COLO829 (cell line): ENCODE measurements around the gene IQGAP3.

Experiments
- DNase-seq: peaks from one replicate; pipeline ENCODE4 v3.0.0; 2012; ENCODE audit warnings: low spot score

Gene IQGAP3

GRCh38 chr1:156481527-156481926, 90.8 kb downstream of the IQGAP3 start:
- no peak for DNase-seq

DNA sequence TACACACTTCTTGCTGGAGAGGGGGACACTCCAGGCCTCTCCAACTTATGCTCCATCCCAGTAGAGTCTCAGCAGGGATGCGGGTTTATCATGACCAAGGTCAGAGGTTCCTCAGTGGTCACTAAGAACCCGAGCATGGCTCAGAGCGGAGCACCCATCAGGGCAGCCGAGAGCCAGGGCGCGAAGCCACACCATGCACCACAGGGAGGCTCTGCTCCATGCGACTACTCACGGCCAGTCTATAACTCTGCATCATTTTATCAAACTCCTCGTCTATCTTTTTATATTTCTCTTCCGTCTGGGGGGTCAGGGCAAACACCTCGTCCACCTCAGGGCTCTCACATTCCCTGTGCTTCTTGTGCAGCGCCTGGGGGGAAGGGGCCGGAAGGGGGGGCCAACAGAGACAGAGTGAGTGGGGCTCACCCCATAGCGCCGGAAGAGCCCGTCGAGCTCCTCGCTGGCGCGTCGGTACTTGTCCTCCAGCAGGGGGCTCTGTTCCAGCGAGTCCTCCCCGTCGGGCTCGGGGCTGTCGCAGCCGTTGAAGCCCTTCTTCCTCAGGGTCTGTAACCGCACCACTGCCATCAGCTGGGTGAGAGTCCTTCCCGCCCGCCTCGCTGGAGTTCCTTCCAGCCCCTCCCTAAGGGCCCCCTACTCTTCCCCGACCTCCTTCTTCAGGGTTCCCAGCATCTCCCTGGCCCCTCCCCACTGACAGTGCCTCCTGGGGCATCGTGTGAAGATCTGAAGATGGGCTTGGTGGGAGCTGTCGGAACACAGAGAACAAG, 91.8 kb downstream of the IQGAP3 start:
- no peak for DNase-seq

DNA sequence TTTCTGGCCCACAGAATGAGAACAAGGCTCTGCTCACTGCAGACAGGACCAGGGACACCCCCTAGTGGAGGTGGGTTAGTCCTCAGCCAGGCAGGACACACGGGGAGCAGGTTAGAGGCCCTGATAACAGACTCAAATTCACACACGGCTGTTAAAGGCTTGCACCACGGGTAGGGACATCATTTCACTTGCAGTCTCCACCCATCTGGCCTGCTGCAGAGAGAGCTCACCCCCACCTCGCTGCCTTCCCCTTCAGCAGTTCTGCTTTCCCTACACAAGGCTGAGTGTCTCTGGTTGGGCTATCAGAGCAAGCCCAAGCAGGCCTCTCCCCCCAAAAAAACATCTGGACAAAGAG, 92.4 kb downstream of the IQGAP3 start:
- no peak for DNase-seq

DNA sequence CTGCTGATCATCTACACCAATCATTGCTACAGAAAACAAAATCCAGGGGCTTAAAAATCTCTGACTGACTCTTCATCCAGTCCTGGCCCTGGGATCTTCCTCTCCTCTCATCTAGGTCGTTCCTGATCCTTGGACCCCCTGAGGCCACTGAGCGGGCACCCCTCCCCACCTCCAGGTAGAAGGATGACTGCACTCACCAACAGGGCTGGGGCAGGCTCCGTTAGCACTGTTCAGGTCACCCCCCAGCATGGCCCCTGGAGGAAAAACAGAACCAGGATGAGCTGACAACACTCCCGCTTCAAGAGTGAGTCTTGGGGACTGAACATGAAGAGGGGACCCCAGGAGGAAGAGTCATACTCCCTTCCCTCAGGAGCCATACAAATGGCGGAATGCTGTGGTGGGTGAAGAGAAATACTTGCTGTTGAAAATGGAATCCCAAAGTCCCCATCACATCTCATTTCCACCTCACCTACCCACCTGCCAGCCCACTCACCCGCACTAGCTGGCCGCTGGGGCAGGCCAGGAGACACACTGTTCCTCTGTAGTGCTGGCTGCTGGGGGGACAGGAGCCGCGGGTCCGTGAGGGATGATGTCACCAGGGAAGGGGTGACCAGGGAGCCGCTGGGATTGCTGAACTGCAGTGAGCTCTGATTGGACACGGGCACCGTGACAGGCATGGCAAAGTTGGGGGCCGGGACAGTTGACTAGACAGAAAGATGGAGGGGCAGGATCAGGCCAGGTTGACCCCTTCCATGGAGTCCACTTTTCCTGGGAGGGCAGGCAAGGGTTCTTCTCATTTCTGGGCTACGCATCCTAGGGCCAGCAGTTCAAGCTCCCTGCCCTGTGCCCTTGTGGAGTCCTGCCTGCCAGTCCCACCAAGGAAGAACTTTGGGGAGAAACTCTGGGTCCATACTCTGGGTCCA, 93.0 kb downstream of the IQGAP3 start:
- no peak for DNase-seq

DNA sequence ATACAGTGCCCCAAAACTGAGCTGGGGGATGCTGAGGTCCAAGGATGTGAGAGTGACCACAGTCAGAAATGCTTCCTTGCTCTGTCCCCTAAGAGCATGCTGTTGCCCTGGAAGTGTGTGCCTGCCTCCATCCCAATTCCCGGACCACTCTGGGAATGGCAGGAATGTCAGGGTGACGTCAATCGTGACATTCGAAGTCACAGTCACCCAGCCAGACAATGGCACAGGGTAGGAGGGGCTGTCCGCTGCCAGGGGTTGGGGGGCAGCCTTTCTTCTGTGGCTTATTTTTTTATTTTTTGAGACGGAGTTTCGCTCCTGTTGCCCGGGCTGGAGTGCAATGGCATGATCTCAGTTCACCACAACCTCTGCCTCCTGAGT, 94.1 kb downstream of the IQGAP3 start:
- DNase-seq, result no peak

DNA sequence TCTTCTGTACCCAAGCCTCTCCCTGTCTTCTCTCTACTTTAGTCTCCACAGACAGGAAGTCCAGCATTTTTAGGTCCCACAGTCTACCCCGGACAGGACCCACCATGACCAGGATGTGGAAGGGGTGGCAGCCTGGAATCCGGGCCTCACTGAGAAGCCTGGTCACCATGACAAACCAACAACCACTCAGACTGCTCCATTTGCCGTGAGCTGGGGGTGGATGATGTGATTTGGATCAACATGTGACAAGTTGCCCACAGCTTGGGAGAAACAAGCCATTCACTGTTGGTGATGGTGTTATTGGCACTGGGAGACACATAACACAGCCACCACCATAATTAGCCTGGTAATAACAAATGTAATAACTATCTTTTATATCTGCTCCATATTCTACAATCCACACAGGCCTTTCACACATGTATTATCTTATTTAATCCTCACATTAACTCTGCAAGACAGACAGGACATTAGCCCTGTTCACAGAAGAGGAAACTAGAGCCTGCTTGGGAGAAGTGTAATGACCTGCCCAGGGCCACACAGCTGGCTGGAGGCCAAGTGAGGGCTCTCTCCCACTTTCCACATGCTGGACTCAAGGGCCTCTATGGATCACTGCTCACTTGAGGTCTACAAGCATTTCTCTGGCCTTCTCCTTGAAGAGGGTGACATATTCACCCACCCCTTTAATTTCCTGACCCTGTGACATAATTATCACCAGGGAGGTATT, 94.7 kb downstream of the IQGAP3 start:
- DNase-seq, result peak; percentile 42

GRCh38 chr1:156476501-156477298, 95.7 kb downstream of the IQGAP3 start:
- peak; percentile 42 for DNase-seq

- DNase-seq, result no peak
Observed at GRCh38 chr1:156475568-156476500, 96.5 kb downstream of the IQGAP3 start.
